Stimulated activated CD4-positive, alpha-beta T cell treated with anti-CD3 and anti-CD28 coated beads, Interleukin-15, amount 100 ng/mL, for 24 hours (primary cell): ENCODE results near the gene LIF.
"Not testable (repeated sequence)": the region's sequence is repeated elsewhere in the genome, so short reads cannot be mapped to it uniquely, and the experiment has no call there.

Experiments used
- DNase-seq: peaks from one replicate; pipeline ENCODE4 v3.0.0-alpha.2; 2020

Gene LIF

DNA sequence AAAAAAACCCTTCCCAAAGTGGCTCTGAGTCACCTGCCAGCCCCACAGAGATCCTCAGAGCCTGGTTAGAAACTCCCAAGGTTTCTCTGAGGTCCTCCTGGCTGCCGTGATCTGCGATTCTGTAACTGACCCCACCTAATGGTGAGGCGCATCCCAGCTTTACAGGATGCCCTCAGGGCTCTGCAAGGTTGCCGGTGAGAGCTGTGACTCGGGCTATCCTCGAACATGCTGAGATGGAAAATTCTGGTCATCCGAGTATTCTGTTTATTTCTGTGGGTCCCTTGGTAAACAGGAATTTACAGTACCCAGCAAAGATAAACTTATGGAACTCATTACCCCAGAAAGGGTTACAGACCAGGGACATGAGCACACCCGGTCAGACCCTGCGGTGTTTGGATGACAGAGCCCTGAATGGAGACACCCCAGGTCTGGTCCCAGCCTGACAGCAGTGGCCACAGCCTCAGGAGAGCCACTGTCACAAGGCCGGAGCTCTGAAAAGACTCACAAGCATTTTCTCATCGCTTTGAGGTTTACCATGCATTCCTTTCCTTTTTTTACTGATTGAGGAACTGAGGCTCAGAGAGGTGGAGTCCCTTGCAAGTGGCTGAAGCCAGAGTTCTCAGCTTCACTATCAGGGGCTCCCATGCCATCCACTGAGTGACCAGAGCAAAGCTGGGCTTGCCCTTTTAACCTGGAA is 22.2 kb downstream of the LIF start:
- DNase-seq = no peak

DNA sequence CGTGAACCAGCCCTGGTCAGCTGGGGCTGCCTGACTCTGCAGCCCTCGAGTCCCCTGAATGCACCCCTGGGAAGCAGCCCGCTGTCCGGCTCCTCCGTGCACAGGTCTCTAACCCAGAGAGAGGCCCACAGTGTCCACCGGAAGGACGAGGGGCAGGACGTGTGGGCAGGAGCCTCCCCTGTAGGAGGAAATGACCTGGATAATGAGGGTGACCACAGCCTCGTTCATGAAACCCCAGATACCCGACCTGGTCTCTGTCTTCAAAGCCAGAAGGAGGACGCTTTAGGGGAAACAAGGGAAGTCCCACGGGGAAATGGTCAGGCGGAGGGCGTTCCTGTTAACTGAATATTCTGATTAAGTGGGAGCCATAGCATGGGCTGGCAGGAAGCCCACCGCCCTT is 23.3 kb downstream of the LIF start:
- no peak for DNase-seq

DNA sequence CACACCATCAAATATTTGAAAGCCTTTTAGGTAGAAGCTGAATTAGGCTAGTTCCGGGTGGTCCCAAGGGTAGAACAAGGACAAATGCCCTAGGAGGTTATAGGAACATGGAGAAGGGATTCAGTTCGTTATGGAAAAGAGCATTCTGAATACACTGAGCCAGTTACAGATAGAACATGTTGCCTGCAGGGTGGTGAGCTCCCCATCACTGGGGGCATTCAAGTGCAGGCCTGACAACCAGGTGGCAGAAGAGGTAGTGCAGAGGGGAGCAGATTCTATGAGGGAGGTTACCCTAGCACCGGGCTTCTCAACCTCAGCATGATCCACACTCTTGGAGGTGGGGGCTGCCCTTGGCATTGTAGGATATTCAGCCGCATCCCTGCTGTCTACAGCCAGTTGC is 24.2 kb downstream of the LIF start:
- no peak for DNase-seq

DNA sequence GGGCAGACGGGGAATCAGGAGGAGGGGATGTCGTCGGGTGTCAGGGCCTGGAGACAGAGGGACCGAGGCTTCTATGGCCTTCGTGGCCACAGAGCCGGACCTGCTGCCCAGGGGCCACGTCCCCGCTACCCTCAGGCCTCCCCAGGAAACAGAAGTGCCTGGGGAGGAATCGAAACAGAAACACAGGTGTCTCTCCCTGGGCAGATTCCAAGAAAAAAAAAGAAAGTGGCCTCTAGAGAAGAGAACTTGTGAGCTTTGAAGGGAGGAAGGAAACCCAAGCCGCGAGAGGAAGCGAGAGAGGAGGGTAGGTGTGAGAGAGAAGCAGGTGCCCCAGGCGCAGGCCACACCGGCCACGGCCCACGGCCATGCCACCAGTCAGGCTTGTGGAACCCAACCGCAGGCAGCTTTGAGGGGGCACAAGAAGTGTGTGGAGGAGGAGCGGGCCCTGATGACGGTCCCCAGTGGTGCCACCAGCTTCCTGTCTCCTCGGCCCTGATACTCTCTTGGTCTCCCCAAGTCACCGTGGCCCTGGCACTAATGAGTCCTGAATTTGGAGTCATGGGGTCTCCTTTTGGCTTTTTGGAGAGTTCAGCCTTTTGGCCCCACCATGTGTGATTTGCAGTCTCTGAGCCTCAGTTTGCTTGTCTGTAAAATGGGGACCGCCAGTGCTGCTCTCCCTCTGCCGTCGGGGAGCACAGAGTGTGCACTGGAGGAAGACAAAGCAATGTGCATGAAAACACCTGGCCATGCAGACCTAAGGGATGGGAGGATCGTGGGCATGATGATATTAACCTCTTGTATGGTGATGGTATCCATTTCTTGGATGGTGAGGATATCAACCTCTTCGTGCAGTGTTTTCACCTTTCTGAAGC is 25.2 kb downstream of the LIF start:
- DNase-seq = peak; percentile 64

DNA sequence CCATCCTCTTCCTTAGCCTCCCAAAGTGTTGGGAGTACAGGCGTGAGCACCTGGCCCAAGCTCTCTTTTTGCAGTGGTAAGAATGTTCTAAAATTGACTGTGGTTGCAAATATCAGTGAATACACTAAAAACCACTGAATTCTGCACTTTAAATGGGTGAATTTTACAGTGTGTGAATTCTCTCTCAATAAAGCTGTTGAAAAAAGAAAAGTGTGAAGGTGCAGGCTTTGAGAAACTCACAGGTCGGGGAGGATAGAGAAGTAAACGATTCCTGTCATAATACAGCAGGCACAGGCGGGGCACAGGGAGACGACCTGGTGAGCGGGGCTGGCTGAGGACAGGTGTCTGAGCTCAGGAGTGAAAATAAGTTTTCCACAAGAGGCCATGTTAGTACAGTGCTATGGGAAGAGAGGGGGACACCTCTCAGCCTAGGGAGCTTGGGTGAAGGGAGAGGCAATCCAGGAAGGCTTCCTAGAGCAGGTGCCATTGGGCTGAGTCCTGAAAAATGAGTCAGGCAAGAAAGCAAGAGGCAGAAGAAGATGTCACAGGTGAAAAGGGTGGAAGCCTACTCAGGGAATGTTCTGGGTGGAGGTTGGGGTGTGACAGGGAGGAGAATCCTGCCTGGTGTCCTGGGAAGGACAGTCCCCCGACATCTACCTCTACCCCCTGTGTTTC is 26.1 kb downstream of the LIF start:
- DNase-seq = no peak

DNA sequence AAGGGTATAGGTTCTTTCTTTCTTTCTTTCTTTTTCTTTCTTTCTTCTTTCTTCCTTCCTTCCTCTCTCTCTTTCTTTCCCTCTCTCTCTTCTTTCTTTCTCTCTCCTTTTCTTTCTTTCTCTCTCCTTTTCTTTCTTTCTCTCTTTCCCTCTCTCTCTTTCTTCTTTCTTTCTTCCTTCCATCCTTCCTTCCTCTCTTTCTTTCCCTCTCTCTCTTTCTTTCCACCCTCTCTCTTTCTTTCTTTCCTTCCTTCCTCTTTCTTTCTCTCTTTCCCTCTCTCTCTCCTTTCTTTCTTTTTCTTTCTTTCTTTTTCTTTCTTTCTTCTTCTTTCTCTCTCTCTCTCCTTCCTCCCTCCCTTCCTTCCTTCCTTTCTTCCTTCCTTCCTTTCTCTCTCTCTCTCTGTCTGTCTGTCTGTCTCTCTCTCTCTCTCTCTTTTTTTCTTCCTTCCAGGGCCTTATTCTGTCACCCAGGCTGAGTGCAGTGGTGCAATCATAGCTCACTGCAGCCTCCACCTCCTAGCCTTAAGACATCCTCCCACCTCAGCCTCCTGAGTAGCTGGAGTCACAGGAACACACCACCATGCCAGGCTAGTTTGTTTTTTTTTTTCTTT is 26.8 kb downstream of the LIF start:
- DNase-seq = no peak

DNA sequence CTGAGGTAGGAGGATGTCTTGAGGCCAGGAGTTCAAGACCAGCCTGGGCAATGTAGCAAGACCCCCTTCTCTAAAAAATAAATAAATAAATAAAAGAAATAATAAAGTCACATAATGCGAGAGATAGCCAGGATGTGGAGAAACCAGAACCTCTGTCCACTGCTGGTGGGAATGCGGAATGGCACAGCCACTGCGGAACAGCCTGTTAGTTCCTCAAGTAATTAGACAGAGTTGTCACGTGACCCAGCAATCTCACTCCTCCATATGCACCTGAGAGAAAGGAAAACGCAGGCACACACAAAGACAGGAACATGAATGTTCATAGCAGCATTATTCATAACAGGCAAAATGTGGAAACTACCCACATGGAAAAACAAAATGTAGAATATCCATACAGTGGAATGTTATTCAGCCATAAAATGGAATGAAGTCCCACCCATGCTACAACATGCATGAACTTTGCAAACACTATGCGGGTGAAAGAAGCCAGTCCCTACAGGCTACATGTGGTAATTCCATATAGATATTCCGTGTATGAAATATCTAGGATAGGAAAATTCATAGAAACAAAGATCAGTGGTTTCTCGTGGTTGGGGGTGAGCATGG is 27.4 kb downstream of the LIF start:
- no peak for DNase-seq

DNA sequence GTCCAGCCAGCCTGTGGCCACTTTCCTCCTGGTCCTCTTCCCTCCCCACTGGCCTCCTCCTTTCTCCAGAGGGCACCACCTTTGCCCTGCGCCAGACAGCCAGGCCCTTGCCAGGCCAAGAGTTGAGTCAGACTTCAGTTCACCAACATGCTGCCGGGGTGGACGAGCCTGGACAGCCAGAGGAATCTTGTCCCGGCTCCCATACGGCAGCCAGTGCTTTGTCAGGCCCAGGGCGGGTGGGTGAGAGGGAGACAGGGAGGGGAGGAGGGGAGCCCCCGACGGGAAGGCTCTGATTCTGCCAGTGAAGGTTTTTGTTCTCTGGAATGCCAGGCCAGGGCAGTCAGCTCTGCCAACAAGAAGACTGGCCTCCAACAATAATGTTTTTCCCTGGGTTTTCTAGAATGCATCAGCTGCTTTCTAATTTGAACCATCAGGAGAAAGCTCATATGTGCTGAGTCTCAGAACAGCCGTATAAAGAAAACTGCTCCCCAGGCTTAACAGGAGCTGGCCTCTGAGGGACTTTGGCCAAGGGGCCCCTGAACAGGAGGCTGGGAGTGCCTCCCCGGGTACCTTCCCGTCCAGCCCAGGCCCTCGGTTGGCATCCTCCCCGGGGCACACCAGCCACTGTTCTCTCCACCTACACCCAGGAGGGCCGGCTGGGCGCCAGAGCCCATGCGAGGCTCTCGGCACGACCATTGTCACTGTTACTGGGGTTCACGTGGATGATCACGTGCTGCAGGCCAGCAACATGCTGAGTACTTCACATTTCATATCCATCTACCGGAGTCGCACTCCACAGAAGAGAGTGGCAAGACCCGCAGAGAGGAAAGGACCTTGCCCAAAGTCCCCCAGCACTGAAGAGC is 28.6 kb downstream of the LIF start:
- no peak for DNase-seq

DNA sequence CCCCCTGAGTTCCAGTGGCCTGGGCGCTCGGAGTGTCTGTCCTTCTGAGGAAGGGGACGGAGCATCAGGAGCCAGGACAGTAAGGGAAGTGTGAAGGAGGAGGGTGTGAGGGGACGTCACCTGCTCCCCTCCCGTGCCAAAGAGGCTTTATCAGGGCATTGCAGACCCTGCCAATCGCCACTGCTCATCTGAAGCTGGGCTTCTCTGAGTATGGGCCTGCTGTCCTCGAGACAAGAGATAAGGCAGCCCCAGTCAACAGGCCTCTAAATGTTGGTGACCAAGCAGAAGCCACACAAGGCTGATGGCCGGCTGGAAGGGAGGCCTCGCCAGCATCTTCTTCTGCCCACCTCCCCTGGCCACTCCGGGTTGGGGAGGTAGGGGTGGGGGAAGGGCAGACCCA is 29.8 kb downstream of the LIF start:
- no peak for DNase-seq

DNA sequence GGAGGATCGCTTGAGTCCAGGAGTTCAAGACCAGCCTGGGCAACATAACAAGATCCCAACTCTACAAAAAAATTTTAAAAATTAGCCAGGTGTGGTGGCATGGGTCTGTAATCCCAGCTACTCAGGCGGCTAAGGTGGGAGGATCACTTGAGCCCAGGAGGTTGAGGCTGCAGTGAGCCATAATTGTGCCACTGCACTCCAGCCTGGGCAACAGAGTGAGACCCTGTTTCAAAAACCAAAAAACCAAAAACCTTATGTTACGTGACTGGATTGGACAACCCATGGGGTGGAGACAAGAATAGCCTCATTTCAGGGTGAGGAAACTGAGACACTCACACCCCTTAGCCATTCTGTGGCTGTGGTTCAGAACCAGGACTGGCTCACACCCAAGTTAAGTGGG is 30.3 kb downstream of the LIF start:
- not testable (repeated sequence) for DNase-seq

DNA sequence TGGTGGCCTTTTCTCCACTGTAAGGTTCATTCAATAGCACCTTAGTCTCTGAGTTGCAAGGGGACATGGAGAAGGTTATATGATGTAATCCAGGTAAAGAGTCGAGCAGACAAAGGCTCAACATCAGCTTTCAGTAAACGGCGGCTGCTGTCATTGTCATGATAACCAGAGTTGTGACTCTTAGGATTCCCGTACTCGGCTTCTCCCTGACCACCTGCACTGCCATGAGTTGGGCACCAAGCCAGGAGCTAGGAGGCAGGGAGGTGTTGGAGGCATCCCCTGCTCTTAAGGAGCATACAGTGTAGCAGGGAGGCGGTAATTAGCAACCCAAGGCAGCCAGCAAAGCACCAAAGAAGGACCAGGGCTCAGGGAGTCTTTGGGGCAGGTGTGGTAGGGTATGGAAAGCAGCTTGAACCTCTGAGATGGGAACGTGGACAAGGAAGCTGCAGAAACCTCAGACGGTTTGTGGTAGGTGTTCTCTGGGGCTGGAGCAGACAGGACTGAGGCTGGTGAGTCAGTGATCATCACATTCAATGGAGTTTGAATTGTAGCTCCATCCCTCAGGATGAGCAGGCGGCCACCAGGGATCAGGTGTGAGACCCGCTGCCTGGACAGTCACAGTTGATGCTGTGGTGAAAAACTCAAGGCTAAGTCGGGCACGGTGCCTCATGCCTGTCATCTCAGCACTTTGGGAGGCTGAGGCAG is 31.7 kb downstream of the LIF start:
- no peak for DNase-seq

DNA sequence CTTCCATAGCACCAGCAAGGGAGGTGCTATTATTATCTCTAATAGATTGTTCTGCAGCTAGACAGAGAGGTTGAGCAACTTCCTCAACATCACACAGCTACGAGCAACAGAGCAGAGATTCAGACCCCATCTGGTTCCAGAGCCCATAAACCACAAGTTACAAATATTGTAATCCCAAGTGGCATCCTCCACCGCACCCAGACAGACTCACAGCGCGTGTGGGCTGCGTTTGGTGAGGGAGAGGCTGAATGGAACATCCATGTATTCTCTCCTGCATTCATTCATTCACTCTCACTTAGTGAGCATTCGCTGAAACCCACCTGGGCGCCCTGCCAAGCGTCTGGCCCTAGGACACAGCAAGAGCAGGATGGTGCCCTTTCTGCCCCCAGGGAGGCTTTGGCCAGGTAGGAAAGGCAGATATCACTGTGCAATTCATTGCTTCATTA is 33.5 kb downstream of the LIF start:
- DNase-seq = no peak

DNA sequence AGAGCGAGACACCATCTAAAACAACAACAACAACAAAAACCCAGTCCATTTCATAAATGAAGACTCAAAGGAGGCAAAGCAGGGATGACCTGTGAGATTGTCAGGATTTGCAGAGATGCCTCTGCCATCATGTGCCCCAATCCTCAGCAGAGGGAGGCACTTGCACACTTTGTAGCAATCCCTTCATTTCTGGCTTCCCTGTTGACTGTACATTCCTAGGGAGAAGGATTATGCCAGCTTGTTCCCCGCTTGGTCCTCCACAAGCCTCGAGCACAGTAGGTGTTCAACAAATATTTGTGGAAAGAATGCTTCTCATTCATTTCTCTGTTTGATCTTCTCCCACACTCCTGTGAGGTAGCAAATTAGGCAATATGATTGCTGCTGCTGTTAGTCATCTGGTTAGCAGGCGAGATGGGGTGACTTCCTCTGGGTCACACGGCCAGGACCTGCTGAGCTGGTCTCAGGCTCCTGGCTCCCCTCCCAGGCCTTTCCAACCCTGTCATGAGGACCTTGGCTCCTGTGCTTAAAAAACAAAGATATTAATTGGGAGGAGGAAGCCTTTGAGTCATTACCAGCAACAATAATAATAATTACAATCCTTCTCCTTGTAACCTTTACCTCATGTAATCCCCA is 34.1 kb downstream of the LIF start:
- peak; percentile 35 for DNase-seq

DNA sequence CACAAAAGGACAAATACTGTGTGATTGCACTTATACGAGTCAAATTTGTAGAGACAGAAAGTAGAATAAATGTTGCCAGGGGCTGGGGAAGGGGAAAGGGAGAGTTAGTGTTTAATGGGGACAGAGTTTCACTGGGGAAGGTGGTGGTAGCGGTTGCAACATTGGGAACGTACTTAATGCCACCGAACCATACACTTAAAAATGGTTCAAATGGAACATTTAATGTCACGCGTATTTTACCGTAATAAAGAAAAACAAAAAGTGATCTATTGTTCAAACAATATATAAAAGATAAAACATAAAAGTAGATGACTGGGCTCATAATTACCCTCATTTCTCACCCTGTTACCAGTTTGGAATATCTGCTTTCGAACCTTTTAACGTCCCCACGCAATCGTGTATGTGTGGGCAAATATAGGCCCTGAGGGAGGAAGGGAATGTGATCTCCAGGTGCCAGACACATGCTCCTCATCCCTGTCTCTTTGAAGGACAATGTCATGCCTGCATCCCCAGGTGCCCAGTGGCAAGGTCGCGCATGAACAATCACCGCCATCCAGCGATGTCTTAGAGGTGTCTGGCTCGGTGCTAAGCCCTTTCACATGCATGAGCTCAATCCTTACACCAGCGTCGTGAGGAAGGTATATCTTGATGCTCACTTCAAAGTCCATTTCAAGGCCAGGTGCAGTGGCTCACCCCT is 35.3 kb downstream of the LIF start:
- DNase-seq = no peak

DNA sequence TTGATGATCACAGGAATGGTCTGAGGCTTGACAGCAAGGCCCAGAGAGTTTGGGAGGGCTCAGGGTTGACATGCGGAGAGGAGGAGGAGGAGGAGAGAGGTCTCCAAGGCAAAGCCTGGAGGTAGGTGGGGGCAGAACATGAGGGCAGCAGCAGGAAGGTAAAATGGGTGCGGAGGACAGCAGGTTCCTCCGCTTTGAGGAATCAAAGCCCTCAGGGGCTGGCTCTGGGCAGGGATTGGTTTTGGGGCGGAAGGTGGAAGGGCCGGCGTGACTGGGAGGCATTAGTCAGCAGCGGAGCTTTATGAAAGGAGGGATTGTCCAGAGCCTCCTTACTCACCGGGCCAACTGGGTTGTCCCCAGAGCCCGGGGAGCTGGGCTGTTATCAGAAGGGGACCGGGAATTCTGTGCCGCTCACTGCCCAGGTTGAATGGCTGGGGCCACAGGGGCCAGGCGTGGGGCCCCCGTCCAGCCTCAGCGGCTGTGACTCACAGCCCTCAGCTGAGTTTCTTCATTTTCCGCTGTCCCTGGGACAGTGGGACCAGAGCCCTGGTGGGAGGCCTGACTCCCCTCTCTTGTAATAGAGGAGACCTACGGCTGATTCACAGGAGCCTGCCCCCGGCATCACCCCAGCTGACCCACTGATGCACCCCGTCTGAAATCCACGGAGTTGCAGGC is 36.2 kb downstream of the LIF start:
- DNase-seq = no peak

DNA sequence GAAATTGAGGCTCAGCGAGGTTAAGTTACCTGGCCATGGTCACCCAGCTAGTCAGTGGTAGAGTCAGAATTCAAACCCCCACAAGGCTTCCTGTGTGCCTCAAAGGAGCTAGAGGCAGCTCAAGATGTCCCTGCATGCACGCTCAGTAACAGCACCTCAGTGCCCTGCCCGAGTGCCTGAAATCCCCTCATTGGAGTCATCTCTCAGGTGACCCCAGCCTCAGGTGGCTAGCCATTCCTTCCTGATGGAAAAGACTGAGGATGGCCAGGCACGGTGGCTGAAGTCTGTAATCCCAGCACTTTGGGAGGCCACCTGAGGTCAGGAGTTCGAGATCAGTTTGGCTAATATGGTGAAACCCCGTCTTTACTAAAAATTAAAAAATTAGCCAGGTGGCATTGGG is 36.9 kb downstream of the LIF start:
- DNase-seq = no peak

DNA sequence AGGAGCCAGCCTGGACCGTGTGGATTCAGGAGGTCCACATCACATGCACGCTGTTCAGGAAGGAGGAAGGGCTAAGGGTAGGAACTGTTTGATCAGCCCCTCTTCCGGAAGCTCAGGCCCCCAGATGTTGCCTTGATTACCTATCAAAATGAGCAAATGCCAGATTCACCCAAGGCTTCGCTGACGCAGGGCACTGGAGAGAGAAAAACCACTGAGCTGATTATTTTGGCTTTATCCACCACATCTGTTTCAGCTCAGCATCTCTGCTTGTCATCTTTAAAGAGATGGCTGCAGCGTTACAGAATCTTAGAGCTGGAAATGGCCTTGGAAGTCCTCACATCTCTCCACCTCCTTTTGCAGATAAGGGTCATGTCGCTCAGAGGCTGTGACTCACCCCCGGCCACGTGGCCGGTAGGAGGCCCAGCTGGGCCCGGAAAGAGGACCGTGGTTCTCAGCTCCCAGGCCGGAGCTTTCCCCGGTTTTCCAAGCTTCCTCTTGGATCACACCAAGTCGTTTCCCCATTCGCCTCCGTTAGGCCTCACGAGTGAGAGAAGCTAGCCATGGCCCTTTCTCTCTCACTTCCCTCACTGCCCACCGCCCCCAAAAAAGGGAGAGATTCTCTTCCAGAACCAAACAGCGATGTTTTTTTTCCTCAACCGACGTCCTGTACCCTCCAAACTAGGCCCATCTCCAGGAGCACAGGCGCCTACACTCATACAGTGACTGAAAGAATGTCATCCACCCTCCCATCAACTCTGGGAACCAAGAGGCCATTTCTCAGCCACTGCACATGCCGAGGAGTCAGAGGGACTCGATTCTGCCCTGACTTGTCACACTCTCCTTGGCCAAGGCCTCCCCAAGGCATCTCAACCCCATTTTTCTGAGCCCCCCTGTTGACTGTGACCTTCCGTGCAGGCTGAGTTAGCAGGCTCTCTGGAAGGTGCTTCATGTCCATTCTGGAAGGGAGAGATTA is 37.6 kb downstream of the LIF start:
- DNase-seq = no peak

DNA sequence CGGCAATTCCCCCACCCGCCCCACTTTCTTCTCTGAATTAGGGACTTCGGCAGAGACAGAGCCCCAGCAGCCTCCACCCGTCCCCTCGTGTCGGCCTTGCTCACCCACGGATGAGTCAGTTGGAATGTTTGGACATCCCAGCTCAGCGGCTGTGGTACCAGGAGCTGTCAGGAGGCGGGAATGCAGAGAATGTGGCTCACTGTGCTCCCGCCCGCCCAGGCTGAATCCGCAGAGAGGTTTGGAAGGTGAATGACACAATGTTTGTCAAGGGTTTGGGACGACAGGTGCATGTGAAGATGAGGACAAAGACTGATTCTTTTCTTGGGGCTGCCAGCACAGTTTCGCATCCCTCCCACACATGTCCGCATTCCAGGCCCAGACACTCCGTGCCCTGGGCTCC is 39.6 kb downstream of the LIF start:
- DNase-seq = no peak
